ENCODE results near the gene OR4D10. TPM values are rescaled to one million over a fixed set of nuclear protein-coding genes. Genes with fewer than 3 reads are reported as not detected.

The OR4D10 gene
- total and polyA plus RNA-seq, 2 of the 4 experiments (the other 2 are of a cell fraction) = not detected

- Histone ChIP-seq H2AFZ (replicated peaks; ENCODE audit: low read length, poor library complexity) (no peak overlapping the region), H4K91ac (ENCODE audit: insufficient read depth, low read depth, low read length) (no peak overlapping the region), H3K4me2 (ENCODE audit: low read depth, low read length) (no peak overlapping the region), H2BK120ac (ENCODE audit: low read depth, low read length) (no peak overlapping the region), H3K27me3 (ENCODE audit: control insufficient read depth, insufficient read depth, low read length) (peaks cover 5% of the 10 kb centered on the region; the same call in 1 of the 2 replicates), H3K4ac (ENCODE audit: low read depth, low read length) (no peak overlapping the region), H3K79me1 (ENCODE audit: low read depth in 1 of 2, low read length in 2 of 2) (no peaks in the 10 kb centered on the region), H4K8ac (ENCODE audit: low read depth in 2 of 2, low read length in 2 of 2) (no peak overlapping the region), H3K56ac (ENCODE audit: extremely low read depth, insufficient read depth, low read length) (no peak overlapping the region), H3K9me1 (ENCODE audit: insufficient read depth, low read length) (no peaks in the 10 kb centered on the region), H2BK15ac (ENCODE audit: low read depth, low read length) (no peak overlapping the region), H3K36me3 (ENCODE audit: control insufficient read depth, insufficient read depth, low read length) (no peaks in the 10 kb centered on the region), H2BK20ac (ENCODE audit: low read depth, low read length) (no peak overlapping the region), H3K18ac (ENCODE audit: low read depth, low read length) (no peak overlapping the region), H4K5ac (ENCODE audit: low read depth, low read length) (no peak overlapping the region), H2AK9ac (replicated peaks; ENCODE audit: low read depth, low read length, poor library complexity) (no peak overlapping the region), H3K4me3 (ENCODE audit: insufficient read depth, low read depth, low read length) (no peak overlapping the region), H3K9ac (ENCODE audit: low read depth, low read length) (no peak overlapping the region), H2BK5ac (ENCODE audit: low read depth, low read length, poor library complexity, severe bottlenecking) (no peak overlapping the region), H3K23ac (ENCODE audit: low read depth, low read length) (no peak overlapping the region), H4K20me1 (ENCODE audit: insufficient read depth, low read length) (no peaks in the 10 kb centered on the region), H3K9me3 (ENCODE audit: control insufficient read depth, insufficient read depth, low read length) (no peaks in the 10 kb centered on the region), H3K27ac (ENCODE audit: insufficient read depth, low read length) (no peak overlapping the region), H3K4me1 (ENCODE audit: control insufficient read depth, insufficient read depth, low read length) (no peaks in the 10 kb centered on the region), H3K14ac (replicated peaks; ENCODE audit: low read depth, low read length) (no peak overlapping the region), H2AK5ac (ENCODE audit: low read depth, low read length) (no peak overlapping the region)
- DNase-seq = no peak
- no peak for TF ChIP-seq RCOR1 (IDR thresholded peaks at IDR 0.05; ENCODE audit: insufficient replicate concordance, low read length)
- no peak for TF ChIP-seq SMC3 (IDR thresholded peaks at IDR 0.05; ENCODE audit: low read depth, low read length)
- no peak for TF ChIP-seq USF2 (IDR thresholded peaks at IDR 0.05; ENCODE audit: low read depth, low read length)
- TF ChIP-seq FOS (IDR thresholded peaks at IDR 0.05; ENCODE audit: low read depth, low read length) = no peak
- TF ChIP-seq RFX5 (IDR thresholded peaks at IDR 0.05; ENCODE audit: low read depth, low read length) = no peak
- TF ChIP-seq BHLHE40 (IDR thresholded peaks at IDR 0.05; ENCODE audit: low read depth, low read length) = no peak
- TF ChIP-seq MAZ (IDR thresholded peaks at IDR 0.05; ENCODE audit: borderline replicate concordance, low read depth, low read length) = no peak
- no peak for TF ChIP-seq MXI1 (IDR thresholded peaks at IDR 0.05; ENCODE audit: borderline replicate concordance, low read depth, low read length)
- TF ChIP-seq NFE2L2 (IDR thresholded peaks at IDR 0.05; ENCODE audit: low read depth, low read length) = no peak
- TF ChIP-seq CTCF (conservative IDR thresholded peaks at IDR 0.05; ENCODE audit: low read depth, low read length) = no peak
- no peak for TF ChIP-seq RAD21 (IDR thresholded peaks at IDR 0.05; ENCODE audit: low read length)
- in situ Hi-C loops (cut with MboI; ENCODE audit: low sequenced_read_pairs) = no loop called here
- BruUV-seq (replicated peaks) = no TSS peak
- dilution Hi-C loops (cut with HindIII; ENCODE audit: low sequenced_read_pairs, unreplicated experiment) = no loop called here
- no CpG with 5 or more reads among the region's 1 CpG for whole genome bisulfite sequencing, 2 experiments (ENCODE audit: extremely low coverage in 2 of 2, insufficient read length in 1 of 2)
- ATAC-seq (ENCODE audit: low read depth) = no peak
- intact Hi-C loops (cut with micrococcal nuclease) = no loop called here
- CTCF ChIA-PET = interaction anchor here (0.7 to 2.7 kb wide), 2 partner anchors 14 to 640 kb away, joined by 7 to 9 read pairs; no protein-coding TSS in a partner anchor
- POLR2A ChIA-PET (ENCODE audit: unreplicated experiment) = no interaction called here
These were observed 50.4 kb downstream of the OR4D10 start for GRCh38 chr11:59523541-59523940.
